HG02884 (cell line): ENCODE measurements around the gene ROPN1L.

Experiments used
- ATAC-seq: cut with Tn5 transposase; IDR thresholded peaks from one replicate; pipeline ENCODE4 v1.9.1; 2021; ENCODE audit warnings: mild to moderate bottlenecking, moderate library complexity; ENCODE audit not compliant: unreplicated experiment

Gene ROPN1L

GRCh38 chr5:10456583-10457420 is 15.1 kb downstream of the ROPN1L start:
- ATAC-seq: no peak

GRCh38 chr5:10457682-10458574 is 16.2 kb downstream of the ROPN1L start:
- ATAC-seq: no peak

- ATAC-seq: no peak
These were observed 17.7 kb downstream of the ROPN1L start for GRCh38 chr5:10459080-10460055.

- no peak for ATAC-seq
These were observed 18.7 kb downstream of the ROPN1L start for GRCh38 chr5:10460252-10460906.

- no peak for ATAC-seq
These were observed 19.4 kb downstream of the ROPN1L start for GRCh38 chr5:10461041-10461440.

GRCh38 chr5:10461904-10462555 is 20.4 kb downstream of the ROPN1L start:
- no peak for ATAC-seq

- no peak for ATAC-seq
These were observed 21.9 kb downstream of the ROPN1L start for GRCh38 chr5:10463566-10463965.

- ATAC-seq: no peak
These were observed 22.5 kb downstream of the ROPN1L start for GRCh38 chr5:10464173-10464572.

GRCh38 chr5:10465726-10466125 is 24.0 kb downstream of the ROPN1L start:
- no peak for ATAC-seq

- ATAC-seq: no peak
These were observed 24.9 kb downstream of the ROPN1L start for GRCh38 chr5:10466446-10467073.

GRCh38 chr5:10467281-10468198 is 25.9 kb downstream of the ROPN1L start:
- no peak for ATAC-seq

GRCh38 chr5:10468256-10468655 is 26.6 kb downstream of the ROPN1L start:
- no peak for ATAC-seq

- ATAC-seq: no peak
These were observed 27.8 kb downstream of the ROPN1L start for GRCh38 chr5:10469253-10470050.

- ATAC-seq: no peak
These were observed 29.0 kb downstream of the ROPN1L start for GRCh38 chr5:10470669-10471068.

- ATAC-seq: no peak
These were observed 30.0 kb downstream of the ROPN1L start for GRCh38 chr5:10471677-10472076.

- no peak for ATAC-seq
These were observed 32.9 kb downstream of the ROPN1L start for GRCh38 chr5:10474521-10475075.
